Brain microvascular endothelial cell (primary cell): ENCODE results near the gene PIH1D2.

Source experiments
- DNase-seq: peaks from one replicate; pipeline ENCODE4 v3.0.0-alpha.2; 2020
- H3K27ac ChIP-seq: fragments of 250-450 bp; sonication (Bioruptor Pico); 2 replicates; pipeline ENCODE4 v1.5.1; 2020; ENCODE audit warnings: mild to moderate bottlenecking, moderate library complexity
- H3K27me3 ChIP-seq: fragments of 250-450 bp; sonication (Bioruptor Pico); replicated peaks from 2 replicates; pipeline ENCODE4 v1.5.1; 2020; ENCODE audit warnings: mild to moderate bottlenecking
- H3K36me3 ChIP-seq: fragments of 250-450 bp; sonication (Bioruptor Pico); replicated peaks from 2 replicates; pipeline ENCODE4 v1.5.1; 2020; ENCODE audit warnings: mild to moderate bottlenecking
- H3K4me3 ChIP-seq: 2 replicates; pipeline ENCODE4 v1.5.1; 2011; ENCODE audit warnings: low read depth, mild to moderate bottlenecking, control low read depth, low read length, moderate library complexity
- CTCF ChIP-seq: IDR thresholded peaks from 2 replicates; pipeline ENCODE4 v1.5.1; 2011; ENCODE audit warnings: low read depth, mild to moderate bottlenecking, moderate library complexity, low read length, control low read depth, inconsistent platforms; ENCODE audit errors: missing control alignments
- in situ Hi-C: cut with HindIII; loops from 2 replicates; pipeline ENCODE4 v1.10.0; 2017; ENCODE audit warnings: low sequenced_read_pairs, low pct_ligation_motif_present

Gene PIH1D2

GRCh38 chr11:112023104-112023503, 50.7 kb downstream of the PIH1D2 start:
- no peaks in the 10 kb centered on the region for H3K36me3 ChIP-seq
- no peak for DNase-seq
- H3K27ac ChIP-seq: no peak overlapping the region
- in situ Hi-C loops: no loop called here
- H3K27me3 ChIP-seq: no peaks in the 10 kb centered on the region
- no peak overlapping the region for H3K4me3 ChIP-seq
- no peak for TF ChIP-seq CTCF

GRCh38 chr11:112019066-112019465, 54.8 kb downstream of the PIH1D2 start:
- H3K27me3 ChIP-seq: no peaks in the 10 kb centered on the region
- TF ChIP-seq CTCF: no peak
- no peak overlapping the region for H3K4me3 ChIP-seq
- in situ Hi-C loops: no loop called here
- no peak overlapping the region for H3K27ac ChIP-seq
- DNase-seq: no peak
- no peaks in the 10 kb centered on the region for H3K36me3 ChIP-seq
